OCI-LY3 (cell line): ENCODE measurements around the gene UBE2A.

Experiments used
- CTCF ChIP-seq: fragments of 200-600, 300-600 bp; sonication (generic); IDR thresholded peaks from 2 replicates; pipeline ENCODE4 v1.5.1; 2014; ENCODE audit warnings: antibody characterized with exemption, low read length, low read depth
- EZH2phosphoT487 ChIP-seq: fragments of 200-600 bp; shearing (Covaris generic); IDR thresholded peaks from 2 replicates; pipeline ENCODE4 v1.6.1; 2018; ENCODE audit warnings: antibody characterized with exemption, mixed run types, low read depth

GRCh38 chrX:119583431-119584059 lies 9.2 kb downstream of the UBE2A start:
- TF ChIP-seq CTCF (no peak), EZH2phosphoT487 (no peak)
